ENCODE measurements around the gene RAB27A. TPM values are rescaled to one million over a fixed set of nuclear protein-coding genes. Genes with fewer than 3 reads are reported as not detected.

RAB27A gene
- total RNA-seq, 1 donor from 2014 or later, result 16.2 TPM

GRCh38 chr15:55222588-55222987, 67.0 kb downstream of the RAB27A start:
- DNase-seq, result no peak

- DNase-seq, result peak; percentile 21
These were observed 68.3 kb downstream of the RAB27A start for GRCh38 chr15:55221090-55222011.

GRCh38 chr15:55220606-55221005, 69.0 kb downstream of the RAB27A start:
- DNase-seq, result no peak

- peak; percentile 32 for DNase-seq
These were observed 71.6 kb downstream of the RAB27A start for GRCh38 chr15:55218056-55218455.

GRCh38 chr15:55204464-55204863, 85.1 kb downstream of the RAB27A start:
- DNase-seq, result no peak

- no peak for DNase-seq
These were observed 87.4 kb downstream of the RAB27A start for GRCh38 chr15:55202206-55202605.

- DNase-seq, result no peak
These were observed 90.9 kb downstream of the RAB27A start for GRCh38 chr15:55198706-55199105.

GRCh38 chr15:55197719-55198118, 91.9 kb downstream of the RAB27A start:
- DNase-seq, result no peak

- no peak for DNase-seq
These were observed 92.3 kb downstream of the RAB27A start for GRCh38 chr15:55197362-55197705.

- peak; percentile 99 for DNase-seq
These were observed 92.9 kb downstream of the RAB27A start, which contains the start of gene RSL24D1 for GRCh38 chr15:55196458-55197361. Gene RSL24D1, minus strand, starts transcription at chr15:55196941. Its CDS starts 51 bp downstream, at chr15:55196890.

GRCh38 chr15:55195996-55196395, 93.6 kb downstream of the RAB27A start:
- peak; percentile 6 for DNase-seq

- DNase-seq, result no peak
These were observed 95.4 kb downstream of the RAB27A start for GRCh38 chr15:55194256-55194655.

GRCh38 chr15:55186331-55186730, 103.3 kb downstream of the RAB27A start:
- no peak for DNase-seq

GRCh38 chr15:55183679-55184078, 105.9 kb downstream of the RAB27A start:
- DNase-seq, result no peak

GRCh38 chr15:55179141-55179540, 110.5 kb downstream of the RAB27A start:
- DNase-seq, result no peak

GRCh38 chr15:55170361-55170760, 119.3 kb downstream of the RAB27A start:
- no peak for DNase-seq

- peak; percentile 78 for DNase-seq
These were observed 121.2 kb downstream of the RAB27A start for GRCh38 chr15:55168350-55168974.

GRCh38 chr15:55164284-55164683, 125.3 kb downstream of the RAB27A start:
- DNase-seq, result no peak
